ENCODE data around the gene TMEM258. TPM values are rescaled to one million over a fixed set of nuclear protein-coding genes. Genes with fewer than 3 reads are reported as not detected.

The TMEM258 gene
- polyA plus RNA-seq, 4 donors: 116 to 211 (median 189) TPM

- DNase-seq (no peak), FAIRE-seq (no peak)
- no peak overlapping the region for H3K4me3 ChIP-seq (ENCODE audit: low read depth in 1 of 3, low read length in 3 of 3)
- H3K36me3 ChIP-seq (ENCODE audit: control insufficient read depth in 3 of 3, insufficient read depth in 2 of 3, low read depth in 1 of 3, low read length in 3 of 3): peaks cover 0 to 18% (median 0%) of the 10 kb centered on the region in 3 donors
- H3K9me3 ChIP-seq (ENCODE audit: control insufficient read depth in 2 of 2, insufficient read depth in 1 of 2, low read depth in 1 of 2, low read length in 1 of 2): no peaks in the 10 kb centered on the region
- peaks cover 4 to 11% (median 6%) of the 10 kb centered on the region in 3 donors for H3K4me1 ChIP-seq (ENCODE audit: control insufficient read depth in 3 of 3, insufficient read depth in 2 of 3, low read depth in 1 of 3, low read length in 2 of 3)
- 92 to 94% (median 92%) methylated on average over 13 to 15 of the region's 15 CpGs for WGBS, 3 donors
- H3K27me3 ChIP-seq (ENCODE audit: control insufficient read depth in 3 of 3, insufficient read depth in 3 of 3, low read length in 3 of 3): peaks cover 0 to 10% (median 0%) of the 10 kb centered on the region in 3 donors
- no peak overlapping the region for H3K27ac ChIP-seq (ENCODE audit: low read depth in 1 of 3, low read length in 2 of 3)
Measured at GRCh38 chr11:61837411-61838005, 45.1 kb upstream of the TMEM258 start.

- FAIRE-seq (no peak), DNase-seq (no peak)
- Histone ChIP-seq H3K27me3 (ENCODE audit: control insufficient read depth in 3 of 3, insufficient read depth in 3 of 3, low read length in 3 of 3) (peaks cover 0 to 21% (median 0%) of the 10 kb centered on the region in 3 donors), H3K4me3 (ENCODE audit: low read depth in 1 of 3, low read length in 3 of 3) (no peak overlapping the region), H3K4me1 (ENCODE audit: control insufficient read depth in 3 of 3, insufficient read depth in 2 of 3, low read depth in 1 of 3, low read length in 2 of 3) (peaks cover 4 to 14% (median 6%) of the 10 kb centered on the region in 3 donors), H3K27ac (ENCODE audit: low read depth in 1 of 3, low read length in 2 of 3) (no peak overlapping the region), H3K36me3 (ENCODE audit: control insufficient read depth in 3 of 3, insufficient read depth in 2 of 3, low read depth in 1 of 3, low read length in 3 of 3) (peaks cover 0 to 16% (median 0%) of the 10 kb centered on the region in 3 donors), H3K9me3 (ENCODE audit: control insufficient read depth in 2 of 2, insufficient read depth in 1 of 2, low read depth in 1 of 2, low read length in 1 of 2) (no peaks in the 10 kb centered on the region)
- WGBS, 3 donors: 95 to 98% (median 96%) methylated on average over 8 of the region's 8 CpGs
Measured at GRCh38 chr11:61836193-61836592, 43.8 kb upstream of the TMEM258 start.

- WGBS, 3 donors: 28 to 35% (median 30%) methylated on average over 11 to 12 of the region's 12 CpGs
- Histone ChIP-seq H3K27ac (ENCODE audit: low read depth in 1 of 3, low read length in 2 of 3) (peak overlapping the region; percentile 14 to 89 (median 37)), H3K9me3 (ENCODE audit: control insufficient read depth in 2 of 2, insufficient read depth in 1 of 2, low read depth in 1 of 2, low read length in 1 of 2) (no peaks in the 10 kb centered on the region), H3K4me3 (ENCODE audit: low read depth in 1 of 3, low read length in 3 of 3) (no peak overlapping the region), H3K36me3 (ENCODE audit: control insufficient read depth in 3 of 3, insufficient read depth in 2 of 3, low read depth in 1 of 3, low read length in 3 of 3) (peaks cover 0 to 8% (median 0%) of the 10 kb centered on the region in 3 donors), H3K4me1 (ENCODE audit: control insufficient read depth in 3 of 3, insufficient read depth in 2 of 3, low read depth in 1 of 3, low read length in 2 of 3) (peaks cover 4 to 19% (median 6%) of the 10 kb centered on the region in 3 donors), H3K27me3 (ENCODE audit: control insufficient read depth in 3 of 3, insufficient read depth in 3 of 3, low read length in 3 of 3) (peaks cover 0 to 35% (median 0%) of the 10 kb centered on the region in 3 donors)
- FAIRE-seq (no peak), DNase-seq (peak in 1 of 2 donors; percentile 50)
Measured at GRCh38 chr11:61834278-61835048, 42.1 kb upstream of the TMEM258 start.

GRCh38 chr11:61833926-61834277 lies 41.5 kb upstream of the TMEM258 start:
- H3K9me3 ChIP-seq (ENCODE audit: control insufficient read depth in 2 of 2, insufficient read depth in 1 of 2, low read depth in 1 of 2, low read length in 1 of 2): no peaks in the 10 kb centered on the region
- H3K4me3 ChIP-seq (ENCODE audit: low read depth in 1 of 3, low read length in 3 of 3): no peak overlapping the region
- DNase-seq (no peak), FAIRE-seq (no peak)
- peak overlapping the region in 2 of 3 donors; percentile 37 to 89 for H3K27ac ChIP-seq (ENCODE audit: low read depth in 1 of 3, low read length in 2 of 3)
- H3K27me3 ChIP-seq (ENCODE audit: control insufficient read depth in 3 of 3, insufficient read depth in 3 of 3, low read length in 3 of 3): peaks cover 0 to 40% (median 0%) of the 10 kb centered on the region in 3 donors
- peaks cover 6 to 19% (median 8%) of the 10 kb centered on the region in 3 donors for H3K4me1 ChIP-seq (ENCODE audit: control insufficient read depth in 3 of 3, insufficient read depth in 2 of 3, low read depth in 1 of 3, low read length in 2 of 3)
- peaks cover 0 to 7% (median 0%) of the 10 kb centered on the region in 3 donors for H3K36me3 ChIP-seq (ENCODE audit: control insufficient read depth in 3 of 3, insufficient read depth in 2 of 3, low read depth in 1 of 3, low read length in 3 of 3)
- WGBS, 3 donors: 51 to 79% (median 66%) methylated on average over 12 of the region's 12 CpGs

- no peak for FAIRE-seq
- H3K9me3 ChIP-seq (ENCODE audit: control insufficient read depth in 2 of 2, insufficient read depth in 1 of 2, low read depth in 1 of 2, low read length in 1 of 2): no peaks in the 10 kb centered on the region
- peak overlapping the region in 1 of 3 donors; percentile 89 for H3K27ac ChIP-seq (ENCODE audit: low read depth in 1 of 3, low read length in 2 of 3)
- peaks cover 6 to 19% (median 12%) of the 10 kb centered on the region in 3 donors for H3K4me1 ChIP-seq (ENCODE audit: control insufficient read depth in 3 of 3, insufficient read depth in 2 of 3, low read depth in 1 of 3, low read length in 2 of 3)
- H3K36me3 ChIP-seq (ENCODE audit: control insufficient read depth in 3 of 3, insufficient read depth in 2 of 3, low read depth in 1 of 3, low read length in 3 of 3): peaks cover 0 to 6% (median 0%) of the 10 kb centered on the region in 3 donors
- 15 to 59% (median 39%) methylated on average over 11 of the region's 11 CpGs for WGBS, 3 donors
- peak in 1 of 2 donors; percentile 32 for DNase-seq
- peaks cover 0 to 44% (median 0%) of the 10 kb centered on the region in 3 donors for H3K27me3 ChIP-seq (ENCODE audit: control insufficient read depth in 3 of 3, insufficient read depth in 3 of 3, low read length in 3 of 3)
- H3K4me3 ChIP-seq (ENCODE audit: low read depth in 1 of 3, low read length in 3 of 3): no peak overlapping the region
Measured at GRCh38 chr11:61833471-61833870, 41.1 kb upstream of the TMEM258 start.

- Histone ChIP-seq H3K27me3 (ENCODE audit: control insufficient read depth in 3 of 3, insufficient read depth in 3 of 3, low read length in 3 of 3) (peaks cover 0 to 52% (median 0%) of the 10 kb centered on the region in 3 donors), H3K9me3 (ENCODE audit: control insufficient read depth in 2 of 2, insufficient read depth in 1 of 2, low read depth in 1 of 2, low read length in 1 of 2) (no peaks in the 10 kb centered on the region), H3K36me3 (ENCODE audit: control insufficient read depth in 3 of 3, insufficient read depth in 2 of 3, low read depth in 1 of 3, low read length in 3 of 3) (peaks cover 0 to 6% (median 0%) of the 10 kb centered on the region in 3 donors), H3K27ac (ENCODE audit: low read depth in 1 of 3, low read length in 2 of 3) (peak overlapping the region in 1 of 3 donors; percentile 89), H3K4me3 (ENCODE audit: low read depth in 1 of 3, low read length in 3 of 3) (no peak overlapping the region), H3K4me1 (ENCODE audit: control insufficient read depth in 3 of 3, insufficient read depth in 2 of 3, low read depth in 1 of 3, low read length in 2 of 3) (peaks cover 6 to 19% (median 16%) of the 10 kb centered on the region in 3 donors)
- 21 to 60% (median 36%) methylated on average over 7 of the region's 7 CpGs for WGBS, 3 donors
- DNase-seq: peak in 1 of 2 donors; percentile 36
- FAIRE-seq: no peak
Measured at GRCh38 chr11:61832754-61833153, 40.4 kb upstream of the TMEM258 start.

- H3K36me3 ChIP-seq (ENCODE audit: control insufficient read depth in 3 of 3, insufficient read depth in 2 of 3, low read depth in 1 of 3, low read length in 3 of 3): peaks cover 0 to 6% (median 0%) of the 10 kb centered on the region in 3 donors
- H3K4me3 ChIP-seq (ENCODE audit: low read depth in 1 of 3, low read length in 3 of 3): no peak overlapping the region
- WGBS, 3 donors: 22 to 88% (median 62%) methylated on average over 4 of the region's 4 CpGs
- peak overlapping the region in 1 of 3 donors; percentile 42 for H3K27ac ChIP-seq (ENCODE audit: low read depth in 1 of 3, low read length in 2 of 3)
- H3K27me3 ChIP-seq (ENCODE audit: control insufficient read depth in 3 of 3, insufficient read depth in 3 of 3, low read length in 3 of 3): peaks cover 0 to 55% (median 0%) of the 10 kb centered on the region in 3 donors
- DNase-seq (no peak), FAIRE-seq (no peak)
- peaks cover 6 to 19% (median 16%) of the 10 kb centered on the region in 3 donors for H3K4me1 ChIP-seq (ENCODE audit: control insufficient read depth in 3 of 3, insufficient read depth in 2 of 3, low read depth in 1 of 3, low read length in 2 of 3)
- no peaks in the 10 kb centered on the region for H3K9me3 ChIP-seq (ENCODE audit: control insufficient read depth in 2 of 2, insufficient read depth in 1 of 2, low read depth in 1 of 2, low read length in 1 of 2)
Measured at GRCh38 chr11:61832207-61832606, 39.8 kb upstream of the TMEM258 start.

GRCh38 chr11:61830237-61831105 lies 38.1 kb upstream of the TMEM258 start:
- H3K4me1 ChIP-seq (ENCODE audit: control insufficient read depth in 3 of 3, insufficient read depth in 2 of 3, low read depth in 1 of 3, low read length in 2 of 3): peaks cover 6 to 19% (median 16%) of the 10 kb centered on the region in 3 donors

More at GRCh38 chr11:61830237-61831105, 38.1 kb upstream of the TMEM258 start:
- H3K27ac ChIP-seq (ENCODE audit: low read depth in 1 of 3, low read length in 2 of 3): peak overlapping the region in 1 of 3 donors; percentile 89
- H3K27me3 ChIP-seq (ENCODE audit: control insufficient read depth in 3 of 3, insufficient read depth in 3 of 3, low read length in 3 of 3): peaks cover 0 to 71% (median 0%) of the 10 kb centered on the region in 3 donors
- peaks cover 0 to 6% (median 0%) of the 10 kb centered on the region in 3 donors for H3K36me3 ChIP-seq (ENCODE audit: control insufficient read depth in 3 of 3, insufficient read depth in 2 of 3, low read depth in 1 of 3, low read length in 3 of 3)
- 35 to 40% (median 38%) methylated on average over 8 of the region's 8 CpGs for WGBS, 3 donors
- DNase-seq (no peak), FAIRE-seq (no peak)
- H3K9me3 ChIP-seq (ENCODE audit: control insufficient read depth in 2 of 2, insufficient read depth in 1 of 2, low read depth in 1 of 2, low read length in 1 of 2): no peaks in the 10 kb centered on the region
- no peak overlapping the region for H3K4me3 ChIP-seq (ENCODE audit: low read depth in 1 of 3, low read length in 3 of 3)

All from small intestine (tissue), 7 donors.